GM18507 (cell line): ENCODE results near the gene KL.

Experiments
- DNase-seq: peaks from one replicate; pipeline ENCODE4 v3.0.0; 2011; ENCODE audit warnings: low read depth; ENCODE audit not compliant: insufficient read length; ENCODE audit errors: extremely low spot score
- FAIRE-seq: peaks from 2 replicates; lab custom pipeline; 2011; peaks lifted over from hg19 to GRCh38; lab: Jason Lieb, UNC

Gene KL

DNA sequence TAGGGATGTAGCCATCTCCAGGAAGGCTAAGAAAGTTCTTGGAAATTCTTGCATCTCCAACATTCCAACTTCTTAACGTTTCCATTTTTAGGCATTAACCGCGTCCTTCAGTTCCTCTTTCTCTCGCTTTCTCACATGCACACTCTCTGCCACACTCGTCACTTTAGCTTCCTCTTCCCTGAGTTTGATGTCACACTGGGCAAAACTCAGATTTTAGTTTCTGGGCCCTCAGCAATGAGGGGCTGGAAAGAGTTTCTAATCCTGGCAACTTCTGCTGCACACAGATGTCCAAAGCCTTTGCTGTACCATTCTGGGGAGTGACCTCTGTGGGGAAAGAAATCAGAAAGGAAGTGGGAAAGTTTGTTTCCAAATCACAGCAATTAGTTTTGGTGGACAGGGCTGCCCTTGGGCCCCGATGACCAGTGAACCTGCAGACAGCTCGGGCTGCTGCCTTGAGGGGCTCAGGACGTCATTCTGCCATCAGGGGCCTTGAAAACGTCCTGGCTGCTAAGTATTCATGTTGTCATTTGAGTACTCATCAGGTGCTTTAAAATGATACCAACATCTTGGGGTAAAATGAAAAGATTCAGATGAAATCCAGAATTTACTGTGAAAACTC, 89.3 kb downstream of the KL start:
- no peak for DNase-seq
- no peak for FAIRE-seq

DNA sequence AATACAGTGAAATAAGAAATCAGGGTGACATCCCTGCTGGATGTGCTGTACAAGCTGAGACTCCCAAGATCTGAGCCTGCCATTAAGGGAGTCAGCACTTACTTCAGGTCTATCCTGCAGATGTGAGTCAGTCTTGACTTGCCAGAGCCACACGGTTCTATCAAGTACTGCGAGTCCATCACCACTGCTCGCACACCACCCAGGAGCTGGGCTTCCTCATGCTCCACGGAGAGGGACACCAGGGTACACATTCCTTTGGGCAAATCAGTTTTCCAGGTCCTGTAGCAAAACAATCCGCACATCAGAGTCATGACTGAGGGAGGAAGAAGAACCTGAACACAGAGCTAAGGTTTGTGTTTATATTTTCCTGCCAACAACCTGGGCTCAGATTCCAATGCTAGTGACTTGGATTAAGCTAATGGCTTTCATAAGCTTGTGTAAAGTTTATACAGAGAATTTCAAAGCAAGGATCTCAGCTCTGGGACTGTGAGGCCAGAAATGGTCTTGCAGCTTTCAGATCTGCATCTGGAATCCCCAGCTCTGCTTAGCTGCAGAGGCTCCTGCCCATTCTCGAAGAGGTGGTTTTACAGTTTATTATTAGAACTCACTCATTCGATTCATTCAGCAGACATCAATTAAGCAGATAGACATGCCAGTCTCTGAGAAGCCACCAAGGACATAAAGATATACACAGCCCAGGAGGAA, 90.6 kb downstream of the KL start:
- FAIRE-seq (no peak), DNase-seq (no peak)

DNA sequence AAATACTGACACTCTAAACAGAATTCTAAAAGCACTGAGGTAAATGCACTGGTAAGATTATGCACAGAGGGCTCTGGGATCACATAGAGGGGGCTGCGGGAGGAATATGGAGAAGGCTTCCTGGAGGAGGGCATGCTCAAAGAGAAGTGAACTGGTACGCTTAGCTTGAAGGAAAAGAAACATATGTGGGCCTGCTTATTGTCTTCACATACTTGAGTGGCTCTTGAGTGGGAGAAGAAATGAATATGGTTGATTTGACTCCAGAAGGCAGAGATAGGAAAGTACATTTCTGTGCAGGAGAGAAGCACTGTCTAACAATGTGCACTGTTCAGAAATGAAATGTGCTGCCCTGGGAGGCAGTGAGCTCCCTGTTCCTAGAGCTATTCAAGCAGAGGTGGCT, 91.1 kb downstream of the KL start:
- DNase-seq (no peak), FAIRE-seq (no peak)

DNA sequence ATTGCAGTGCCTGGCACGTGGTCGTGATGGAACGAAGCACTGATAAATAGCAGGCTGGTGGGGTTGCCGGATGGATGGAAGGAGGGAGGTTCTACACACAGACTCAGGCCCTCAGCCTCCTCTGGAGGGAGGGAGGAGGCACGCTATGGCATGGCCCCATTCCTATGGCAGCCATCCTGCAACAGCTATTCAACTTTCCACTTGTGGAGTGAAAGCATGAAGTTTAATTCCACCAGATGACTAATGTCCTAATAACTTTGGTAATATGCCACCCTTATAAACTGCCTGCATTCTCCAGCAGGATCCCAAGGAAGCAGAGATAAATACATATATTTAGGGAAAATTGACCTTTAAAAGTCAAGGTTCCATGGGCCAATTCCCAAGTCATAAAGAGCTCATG, 92.4 kb downstream of the KL start:
- FAIRE-seq (no peak), DNase-seq (no peak)

DNA sequence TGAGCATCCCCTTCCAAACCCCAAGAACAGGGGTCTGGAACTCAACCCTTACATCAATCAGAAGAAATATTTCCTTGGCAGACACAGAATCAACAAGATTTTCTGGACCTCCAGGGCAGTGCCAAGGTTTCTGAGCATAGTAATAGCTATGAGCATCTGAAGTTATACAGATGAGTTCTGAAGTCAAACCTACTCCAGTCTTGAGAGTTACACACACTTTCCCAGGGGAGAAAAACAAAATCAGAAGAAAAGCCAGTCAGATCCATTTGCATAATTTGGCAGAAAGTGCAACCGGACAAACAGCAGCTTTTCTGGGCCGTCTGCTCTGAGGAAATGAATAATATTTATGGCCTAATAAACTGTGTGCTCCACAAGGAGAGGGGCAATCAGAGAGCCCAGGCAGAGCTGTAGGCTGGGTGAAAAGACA, 93.1 kb downstream of the KL start:
- FAIRE-seq (no peak), DNase-seq (no peak)

DNA sequence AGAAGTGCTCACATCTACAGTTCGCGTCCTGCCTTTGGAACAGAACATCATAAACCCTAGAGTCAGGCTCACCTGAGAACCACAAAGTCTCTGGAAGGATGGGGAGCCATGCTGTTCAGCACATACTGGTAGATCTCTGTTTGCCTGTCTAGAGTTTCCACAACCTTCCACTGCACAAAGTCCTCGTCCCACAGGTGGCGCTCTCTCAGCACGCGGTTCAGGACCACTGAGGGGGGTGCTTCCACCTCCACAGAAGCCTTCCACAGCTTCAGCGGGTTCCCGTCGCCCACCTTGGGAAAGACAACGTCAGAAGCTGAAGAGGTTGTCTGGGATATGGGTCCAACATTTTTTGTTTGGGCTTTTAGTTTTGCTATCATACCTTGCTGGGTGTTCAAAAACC, 93.6 kb downstream of the KL start:
- peak; percentile 91 for FAIRE-seq
- DNase-seq = no peak

DNA sequence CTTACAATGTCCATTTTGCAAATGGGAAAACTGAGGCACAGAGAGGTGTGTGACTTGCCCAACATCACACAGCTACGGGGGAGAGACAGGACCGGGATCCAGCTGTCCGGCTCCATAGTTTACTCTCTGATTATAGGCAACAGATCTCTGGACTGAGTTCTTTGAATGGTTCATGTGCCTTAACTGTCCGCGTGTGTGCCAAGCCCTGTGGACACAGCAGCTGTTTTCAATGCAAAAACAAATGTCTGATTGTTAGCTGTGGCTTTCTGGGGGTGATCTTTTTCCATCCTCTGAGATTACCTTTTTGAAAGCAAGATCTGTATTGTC, 94.1 kb downstream of the KL start:
- FAIRE-seq = no peak

DNA sequence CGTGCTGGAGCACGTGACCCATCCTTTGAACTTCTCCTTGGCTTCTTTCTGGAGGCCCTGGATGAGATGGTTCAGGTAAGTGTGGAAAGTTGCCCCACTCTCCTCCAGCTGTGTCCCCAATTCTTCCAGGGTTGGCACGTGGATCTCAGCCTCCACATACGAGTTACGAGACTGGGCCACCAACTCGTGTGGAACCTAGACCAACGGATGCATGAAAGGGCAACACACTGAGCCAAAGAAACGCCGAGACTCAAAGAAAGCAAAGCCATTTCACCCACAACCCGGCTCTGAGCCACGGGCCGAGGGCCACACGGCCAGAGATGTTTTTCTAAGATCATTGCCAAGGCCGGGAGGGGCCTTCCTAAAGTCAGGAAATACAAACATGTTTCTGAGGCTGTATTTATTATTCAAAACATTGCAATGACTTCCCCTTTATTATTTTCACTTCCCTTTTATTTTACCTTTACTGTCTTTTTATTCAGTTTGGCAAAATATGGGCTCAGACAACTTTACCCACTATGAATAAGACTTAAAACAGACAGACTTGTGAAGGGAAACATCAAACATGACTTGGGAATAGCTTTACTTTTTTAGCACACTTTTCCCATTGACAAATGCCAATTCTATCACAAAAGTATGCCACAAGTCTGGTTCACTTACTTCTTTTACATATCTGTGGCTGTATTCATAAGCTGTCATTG, 94.6 kb downstream of the KL start:
- DNase-seq (peak; percentile 22), FAIRE-seq (peak; percentile 73)

More for the DNA sequence above, 94.1 kb downstream of the KL start:
- DNase-seq = no peak

DNA sequence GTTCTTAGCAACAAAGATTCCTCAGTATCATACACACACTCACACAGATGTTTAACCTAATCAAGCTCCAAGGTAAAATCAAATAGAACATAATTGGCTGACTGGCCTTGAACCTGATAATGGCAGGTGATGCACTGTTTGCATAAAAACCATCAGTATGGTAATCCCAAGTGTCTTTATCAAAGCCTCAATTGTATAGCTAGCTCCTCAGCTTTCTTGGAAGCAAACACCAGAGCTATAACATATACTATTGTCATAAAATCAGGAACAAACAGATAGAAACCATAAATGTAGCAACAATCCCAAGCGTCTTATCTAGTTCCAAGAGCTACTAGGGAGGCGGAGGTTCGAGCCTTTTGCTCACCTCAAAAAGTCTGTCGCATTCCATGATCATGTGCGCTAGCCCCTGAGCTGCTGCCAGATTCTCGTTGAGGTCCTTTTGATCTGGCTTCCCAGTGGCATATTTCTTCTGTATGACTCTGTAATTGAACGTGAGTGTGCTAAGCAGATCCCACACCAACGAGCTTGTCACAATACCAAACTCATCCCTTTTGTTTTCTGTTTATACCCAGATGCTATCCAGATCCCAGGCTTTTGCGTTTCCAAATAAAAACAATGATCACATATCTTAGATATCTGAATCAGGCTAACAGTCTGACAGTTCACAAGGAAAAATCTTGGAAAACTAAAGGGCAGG, 95.3 kb downstream of the KL start:
- no peak for FAIRE-seq
- DNase-seq = no peak

DNA sequence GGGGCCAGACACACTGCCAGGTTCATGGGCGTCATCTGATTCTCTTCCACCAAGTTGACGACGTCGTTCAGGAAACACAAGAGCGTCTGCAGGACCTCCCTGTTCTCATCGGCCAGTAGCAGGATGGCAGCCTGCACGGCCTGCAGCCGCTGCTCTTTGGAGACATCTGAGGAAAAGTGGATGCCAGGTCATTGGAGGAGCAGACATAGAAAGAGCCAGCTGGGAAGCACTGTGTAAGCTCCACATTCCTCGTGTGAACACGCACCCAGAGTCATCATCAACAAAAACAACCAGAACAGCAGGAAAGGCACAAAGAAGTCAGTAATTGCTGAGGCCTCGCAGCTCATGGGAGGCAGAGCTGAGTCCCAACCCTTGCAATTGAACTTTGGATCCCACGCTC, 96.5 kb downstream of the KL start:
- FAIRE-seq (no peak), DNase-seq (no peak)

DNA sequence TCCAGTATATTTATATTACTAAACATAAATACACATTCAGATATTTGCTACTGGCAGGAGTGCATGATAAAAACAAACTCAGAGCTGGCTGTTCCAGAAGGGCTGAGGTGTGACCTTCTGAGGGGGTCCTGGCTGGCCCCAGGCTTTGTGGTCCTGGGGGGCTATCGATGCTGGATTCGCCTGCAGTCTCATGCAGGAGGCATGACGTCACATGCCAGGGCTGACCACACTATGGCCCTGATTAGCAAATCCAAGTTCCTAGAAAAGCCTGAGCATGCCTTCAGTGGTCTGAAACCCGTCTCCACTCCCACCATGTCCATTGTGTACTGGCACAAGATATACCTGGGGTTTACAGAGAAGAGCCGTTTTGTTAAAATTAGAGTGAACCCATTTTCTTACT, 97.9 kb downstream of the KL start:
- FAIRE-seq (no peak), DNase-seq (no peak)

DNA sequence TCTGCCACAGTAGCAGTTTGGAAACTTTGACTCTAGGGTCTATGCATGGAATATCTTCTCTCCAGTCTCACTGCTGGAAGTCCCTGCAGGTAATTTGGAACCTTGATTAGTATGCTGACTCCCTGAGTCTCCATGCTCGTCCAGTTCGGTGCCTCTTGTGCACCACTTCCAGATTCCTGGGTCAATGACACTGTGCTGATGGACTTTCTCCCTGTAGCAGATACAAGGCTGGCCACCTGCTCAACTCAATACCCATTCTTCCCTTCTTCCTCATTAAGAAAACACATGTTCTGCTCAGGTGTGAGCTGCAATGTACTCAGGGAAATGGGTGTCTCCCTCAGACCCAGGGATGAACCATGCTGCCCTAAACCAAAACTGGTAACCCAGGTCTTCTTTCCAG, 99.1 kb downstream of the KL start:
- no peak for DNase-seq
- no peak for FAIRE-seq
